Pancreas (tissue), 10 donors: ENCODE measurements around the gene C6orf47. TPM values are rescaled to one million over a fixed set of nuclear protein-coding genes. Genes with fewer than 3 reads are reported as not detected.

Experiments used
- ATAC-seq, 4 donors: fragments of 200-7000 bp; cut with Tn5 transposase; one replicate each; pipeline versions ENCODE4 v1.8.0 to v1.9.1; 2020; ENCODE audit warnings: mild to moderate bottlenecking in 4 of 4, moderate library complexity in 4 of 4
- DNase-seq, 6 donors: peaks; one replicate each; pipeline ENCODE4 v3.0.0-alpha.2; 2020
- FAIRE-seq: peaks from 2 replicates; lab custom pipeline; 2012; peaks lifted over from hg19 to GRCh38; lab: Jason Lieb, UNC
- H3K27ac ChIP-seq, 4 donors: fragments of 200-600 bp; sonication (generic); 1 replicate in 3 of 4; 2 replicates in 1 of 4; pipeline versions ENCODE4 v1.5.0 to v1.8.0; 2020
- H3K27me3 ChIP-seq, 4 donors: fragments of 200-600 bp; one replicate each; pipeline ENCODE4 v1.8.0; 2021
- H3K36me3 ChIP-seq, 3 donors: fragments of 200-600 bp; sonication (generic) in 1 of 3; one replicate each; pipeline versions ENCODE4 v1.5.0 to v1.8.0; 2020 to 2021
- H3K4me1 ChIP-seq, 3 donors: fragments of 200-600 bp; one replicate each; pipeline ENCODE4 v1.8.0; 2021
- H3K4me3 ChIP-seq, 4 donors: fragments of 200-600 bp; sonication (generic) in 2 of 4; one replicate each; pipeline versions ENCODE4 v1.5.0 to v1.8.0; 2020 to 2021
- H3K9me3 ChIP-seq, 4 donors: fragments of 200-600 bp; one replicate each; pipeline ENCODE4 v1.8.0; 2021
- WGBS, 2 donors: extraction: QIAGEN DNeasy Blood & Tissue Kit; methylation state at CpG; one replicate each; pipeline ENCODE4 v1.1.7; 2013; 5-methylcytosine and 5-hydroxymethylcytosine counted together
- intact Hi-C, 3 donors: fragments of 100-400 bp; cut with DNase I; formaldehyde crosslinking; loops; one replicate each; pipeline versions ENCODE4 v1.11.1 to v1.14.2; 2022
- polyA plus RNA-seq, 2 donors: library from polyadenylated mRNA; stranded (reverse); fragments of 200-250 nt; gene quantifications; one replicate each; pipeline ENCODE4 v1.2.3, GENCODE V29; 2013
- total RNA-seq, 6 donors: library from RNA; stranded (reverse); fragmentation: NEBNext Ultra II Directional in 4 of 6; extraction: Animal tissue kit (Norgen Biotek cat#: 25700) in 4 of 6; gene quantifications; one replicate each; pipeline versions ENCODE4 v1.2.1 to v1.2.4, GENCODE V29; 2021 to 2023
- TF ChIP-seq, protein P1 (sequence below), 4 donors: fragments of 200-600 bp; sonication (generic) in 3 of 4; IDR thresholded peaks; one replicate each; pipeline versions ENCODE4 v1.5.0 to v1.8.0; 2021; ENCODE audit warnings: antibody characterized with exemption in 4 of 4
- donor health status: healthy with polysubstance abuse.
- donor health status: DM: no; HTN: no; CAD: no; lungs with moderate emphysema.
- donor health status: DM: no; HTN: no; CAD: no.
- donor health status: control.
- donor health status: control.
- donor health status: Bipolar disorder and iron deficiency.
- donor health status: DM: yes; HTN: yes; CAD: no.
- donor health status: DM: no; HTN: no; CAD: no.
- donor health status: DM: no; HTN: no; CAD: no.
- donor health status: DM: yes; HTN: yes; CAD: no.

Gene C6orf47
- total and polyA plus RNA-seq, 8 donors, result 6.9 to 12.0 (median 9.5) TPM

DNA sequence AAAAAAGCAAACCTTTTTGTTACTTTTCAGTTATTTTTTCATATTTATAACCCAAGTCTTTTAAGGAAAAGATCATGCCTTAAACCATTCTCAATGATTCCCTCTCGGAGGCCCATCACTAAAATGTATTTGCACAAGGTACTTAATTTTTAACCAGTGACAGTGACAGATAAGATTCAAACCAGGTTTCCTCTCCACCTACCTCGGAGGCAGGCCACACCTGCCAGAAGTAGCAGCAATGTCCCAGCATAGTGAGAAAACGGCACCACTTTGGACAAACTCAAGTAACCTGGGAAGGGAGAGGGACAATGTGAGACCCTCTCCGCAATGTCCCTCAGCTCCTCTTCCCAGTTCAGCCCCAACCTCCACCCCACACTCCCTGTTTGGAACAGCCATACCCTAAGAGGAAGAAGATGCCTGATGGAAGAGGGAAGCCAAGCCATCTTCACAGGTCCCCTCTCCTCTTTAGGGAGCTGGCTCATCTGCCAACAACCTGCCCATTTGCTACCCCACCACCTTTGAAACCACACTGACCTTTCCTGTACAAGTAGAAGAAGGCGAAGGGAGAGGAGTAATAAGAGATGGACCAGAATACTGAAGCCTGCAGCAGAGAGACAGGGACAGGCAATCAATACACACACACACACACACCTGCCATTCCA, 40.3 kb upstream of the C6orf47 start:
- Histone ChIP-seq H3K27me3 (no peaks in the 10 kb centered on the region), H3K4me3 (no peak overlapping the region), H3K36me3 (peaks cover 0 to 6% (median 4%) of the 10 kb centered on the region in 3 donors), H3K4me1 (peaks cover 0 to 12% (median 10%) of the 10 kb centered on the region in 3 donors), H3K27ac (no peak overlapping the region), H3K9me3 (no peaks in the 10 kb centered on the region)
- intact Hi-C loops, result no loop called here
- FAIRE-seq (no peak), ATAC-seq (no peak), DNase-seq (no peak)
- TF ChIP-seq, protein P1, sequence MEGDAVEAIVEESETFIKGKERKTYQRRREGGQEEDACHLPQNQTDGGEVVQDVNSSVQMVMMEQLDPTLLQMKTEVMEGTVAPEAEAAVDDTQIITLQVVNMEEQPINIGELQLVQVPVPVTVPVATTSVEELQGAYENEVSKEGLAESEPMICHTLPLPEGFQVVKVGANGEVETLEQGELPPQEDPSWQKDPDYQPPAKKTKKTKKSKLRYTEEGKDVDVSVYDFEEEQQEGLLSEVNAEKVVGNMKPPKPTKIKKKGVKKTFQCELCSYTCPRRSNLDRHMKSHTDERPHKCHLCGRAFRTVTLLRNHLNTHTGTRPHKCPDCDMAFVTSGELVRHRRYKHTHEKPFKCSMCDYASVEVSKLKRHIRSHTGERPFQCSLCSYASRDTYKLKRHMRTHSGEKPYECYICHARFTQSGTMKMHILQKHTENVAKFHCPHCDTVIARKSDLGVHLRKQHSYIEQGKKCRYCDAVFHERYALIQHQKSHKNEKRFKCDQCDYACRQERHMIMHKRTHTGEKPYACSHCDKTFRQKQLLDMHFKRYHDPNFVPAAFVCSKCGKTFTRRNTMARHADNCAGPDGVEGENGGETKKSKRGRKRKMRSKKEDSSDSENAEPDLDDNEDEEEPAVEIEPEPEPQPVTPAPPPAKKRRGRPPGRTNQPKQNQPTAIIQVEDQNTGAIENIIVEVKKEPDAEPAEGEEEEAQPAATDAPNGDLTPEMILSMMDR (IDR thresholded peaks at IDR 0.05), result no peak
- WGBS, 2 donors, result 55% methylated on average over 5 of the region's 5 CpGs

DNA sequence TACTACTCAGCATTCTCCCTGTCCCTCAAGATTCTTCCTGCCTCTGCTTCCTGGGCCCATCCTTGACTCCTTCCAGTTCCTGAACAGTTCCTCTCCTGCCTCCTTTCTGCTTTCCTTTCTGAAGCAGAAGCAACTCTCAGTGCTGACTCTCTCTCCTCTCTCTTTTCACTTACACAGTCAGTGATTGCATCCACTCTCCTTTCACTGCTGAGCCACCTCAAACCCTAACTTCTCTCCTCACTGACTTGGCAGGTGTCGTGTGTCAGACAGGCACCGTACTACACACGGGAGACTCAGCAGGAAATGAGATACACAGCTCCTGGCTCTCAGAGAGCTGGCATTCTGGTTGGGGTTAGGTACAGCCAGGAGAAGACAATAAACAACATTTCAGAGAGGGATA, 37.0 kb upstream of the C6orf47 start:
- intact Hi-C loops, result no loop called here
- H3K36me3 ChIP-seq, result peaks cover 3 to 12% (median 6%) of the 10 kb centered on the region in 3 donors
- no peak overlapping the region for H3K27ac ChIP-seq
- no peaks in the 10 kb centered on the region for H3K9me3 ChIP-seq
- no peaks in the 10 kb centered on the region for H3K27me3 ChIP-seq
- TF ChIP-seq, protein P1 (IDR thresholded peaks at IDR 0.05), result no peak
- H3K4me1 ChIP-seq, result peaks cover 0 to 10% (median 7%) of the 10 kb centered on the region in 3 donors
- DNase-seq (no peak), ATAC-seq (no peak), FAIRE-seq (no peak)
- 52 to 70% methylated on average over 3 of the region's 3 CpGs for WGBS, 2 donors
- no peak overlapping the region for H3K4me3 ChIP-seq

- TF ChIP-seq, protein P1 (IDR thresholded peaks at IDR 0.05), result no peak
- Histone ChIP-seq H3K27me3 (no peaks in the 10 kb centered on the region), H3K9me3 (no peaks in the 10 kb centered on the region), H3K4me1 (no peaks in the 10 kb centered on the region), H3K27ac (no peak overlapping the region), H3K4me3 (no peak overlapping the region), H3K36me3 (peaks cover 6 to 14% (median 12%) of the 10 kb centered on the region in 3 donors)
- FAIRE-seq (no peak), DNase-seq (no peak), ATAC-seq (no peak)
- intact Hi-C loops, result no loop called here
- 91 to 92% methylated on average over 6 of the region's 6 CpGs for WGBS, 2 donors
Observed at GRCh38 chr6:31693535-31693934, 33.0 kb upstream of the C6orf47 start.

- Histone ChIP-seq H3K27me3 (no peaks in the 10 kb centered on the region), H3K4me1 (no peaks in the 10 kb centered on the region), H3K9me3 (no peaks in the 10 kb centered on the region), H3K36me3 (peaks cover 6 to 17% (median 16%) of the 10 kb centered on the region in 3 donors), H3K4me3 (no peak overlapping the region), H3K27ac (no peak overlapping the region)
- ATAC-seq (no peak), FAIRE-seq (no peak), DNase-seq (no peak)
- intact Hi-C loops, result no loop called here
- WGBS, 2 donors, result 93 to 95% methylated on average over 9 of the region's 9 CpGs
- TF ChIP-seq, protein P1 (IDR thresholded peaks at IDR 0.05), result no peak
Observed at GRCh38 chr6:31692886-31693285, 32.3 kb upstream of the C6orf47 start.

DNA sequence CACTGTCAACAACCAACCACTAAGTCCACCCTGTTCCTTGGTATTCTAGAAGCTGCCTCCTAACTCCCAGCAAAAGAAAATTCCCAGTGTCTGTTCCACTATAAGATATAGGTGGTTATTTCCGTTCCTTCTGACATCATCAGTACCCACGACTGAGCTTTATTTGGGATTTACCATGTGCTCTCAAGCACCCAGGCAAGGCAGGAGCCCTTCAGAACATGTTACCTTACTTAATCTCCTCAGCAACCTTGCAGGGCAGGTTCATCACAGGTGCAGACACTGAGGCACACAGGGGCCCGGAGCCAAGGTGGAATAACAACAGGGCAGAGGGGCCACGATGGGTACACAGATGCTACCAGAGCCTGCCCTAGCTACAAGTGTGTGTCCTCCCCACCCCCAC, 31.8 kb upstream of the C6orf47 start:
- no peaks in the 10 kb centered on the region for H3K4me1 ChIP-seq
- no peak for DNase-seq

More for the DNA sequence above, 31.8 kb upstream of the C6orf47 start:
- H3K27me3 ChIP-seq, result no peaks in the 10 kb centered on the region
- intact Hi-C loops, result no loop called here
- TF ChIP-seq, protein P1 (IDR thresholded peaks at IDR 0.05), result no peak
- no peak overlapping the region for H3K27ac ChIP-seq
- ATAC-seq, result no peak
- WGBS, 2 donors, result 81 to 86% methylated on average over 4 of the region's 4 CpGs
- no peak overlapping the region for H3K4me3 ChIP-seq
- H3K36me3 ChIP-seq, result peaks cover 6 to 20% (median 17%) of the 10 kb centered on the region in 3 donors
- no peak for FAIRE-seq
- H3K9me3 ChIP-seq, result no peaks in the 10 kb centered on the region
